GM21576 (cell line): ENCODE measurements around the gene SPON1.

ENCODE experiments used
- ATAC-seq: cut with Tn5 transposase; IDR thresholded peaks from one replicate; pipeline ENCODE4 v1.9.1; 2021; ENCODE audit warnings: mild to moderate bottlenecking, moderate library complexity; ENCODE audit not compliant: unreplicated experiment

The SPON1 gene

GRCh38 chr11:14179116-14179820 lies 216.7 kb downstream of the SPON1 start:
- ATAC-seq = no peak

GRCh38 chr11:14181121-14181520 lies 218.6 kb downstream of the SPON1 start:
- ATAC-seq = no peak

GRCh38 chr11:14182833-14183364 lies 220.4 kb downstream of the SPON1 start:
- ATAC-seq = no peak

- ATAC-seq = no peak
These were observed 221.8 kb downstream of the SPON1 start for GRCh38 chr11:14184028-14184940.

- ATAC-seq = no peak
These were observed 222.9 kb downstream of the SPON1 start for GRCh38 chr11:14185461-14185860.

- no peak for ATAC-seq
These were observed 223.7 kb downstream of the SPON1 start for GRCh38 chr11:14186046-14186775.

- ATAC-seq = no peak
These were observed 227.4 kb downstream of the SPON1 start for GRCh38 chr11:14189874-14190273.

GRCh38 chr11:14190992-14191778 lies 228.7 kb downstream of the SPON1 start:
- no peak for ATAC-seq

GRCh38 chr11:14193644-14194043 lies 231.1 kb downstream of the SPON1 start:
- ATAC-seq = no peak

- ATAC-seq = peak; percentile 78
These were observed 240.0 kb downstream of the SPON1 start for GRCh38 chr11:14202251-14203196.

GRCh38 chr11:14203321-14203720 lies 240.8 kb downstream of the SPON1 start:
- ATAC-seq = no peak

- ATAC-seq = no peak
These were observed 250.5 kb downstream of the SPON1 start for GRCh38 chr11:14212986-14213385.

- ATAC-seq = no peak
These were observed 256.2 kb downstream of the SPON1 start for GRCh38 chr11:14218728-14219127.

GRCh38 chr11:14223636-14224288 lies 261.2 kb downstream of the SPON1 start:
- no peak for ATAC-seq

- ATAC-seq = no peak
These were observed 261.9 kb downstream of the SPON1 start for GRCh38 chr11:14224395-14224794.

GRCh38 chr11:14225666-14226065 lies 263.1 kb downstream of the SPON1 start:
- ATAC-seq = no peak

GRCh38 chr11:14228356-14228755 lies 265.8 kb downstream of the SPON1 start:
- ATAC-seq = no peak

GRCh38 chr11:14229472-14229871 lies 266.9 kb downstream of the SPON1 start:
- ATAC-seq = no peak

GRCh38 chr11:14230407-14230806 lies 267.9 kb downstream of the SPON1 start:
- ATAC-seq = no peak
